ENCODE results near the gene CUL1.

Gene CUL1

GRCh38 chr7:148838905-148839304 lies 140.2 kb downstream of the CUL1 start:
- no peak for TF ChIP-seq CTCF (conservative IDR thresholded peaks at IDR 0.05; ENCODE audit: control insufficient read depth, insufficient read depth, low read depth, low read length)
- H3K4me3 ChIP-seq (ENCODE audit: control insufficient read depth, low read depth, low read length), result no peak overlapping the region
- no peak for DNase-seq (ENCODE audit: low read depth)

- TF ChIP-seq CTCF (conservative IDR thresholded peaks at IDR 0.05; ENCODE audit: control insufficient read depth, insufficient read depth, low read depth, low read length), result no peak
- no peak overlapping the region for H3K4me3 ChIP-seq (ENCODE audit: control insufficient read depth, low read depth, low read length)
- DNase-seq (ENCODE audit: low read depth), result no peak
These were observed 149.4 kb downstream of the CUL1 start for GRCh38 chr7:148847815-148848734.

- no peak overlapping the region for H3K4me3 ChIP-seq (ENCODE audit: control insufficient read depth, low read depth, low read length)
- TF ChIP-seq CTCF (conservative IDR thresholded peaks at IDR 0.05; ENCODE audit: control insufficient read depth, insufficient read depth, low read depth, low read length), result no peak
- DNase-seq (ENCODE audit: low read depth), result no peak
These were observed 150.8 kb downstream of the CUL1 start for GRCh38 chr7:148849393-148850098.

- TF ChIP-seq CTCF (conservative IDR thresholded peaks at IDR 0.05; ENCODE audit: control insufficient read depth, insufficient read depth, low read depth, low read length), result no peak
- no peak for DNase-seq (ENCODE audit: low read depth)
- H3K4me3 ChIP-seq (ENCODE audit: control insufficient read depth, low read depth, low read length), result no peak overlapping the region
These were observed 151.9 kb downstream of the CUL1 start for GRCh38 chr7:148850564-148850963.
